ENCODE results near the gene WNT6. TPM values are rescaled to one million over a fixed set of nuclear protein-coding genes. Genes with fewer than 3 reads are reported as not detected.

WNT6 gene
- total RNA-seq, 1 donor from 2014 or later = not detected

GRCh38 chr2:218858138-218858445, 1.5 kb upstream of the WNT6 start:
- no peak for DNase-seq

DNA sequence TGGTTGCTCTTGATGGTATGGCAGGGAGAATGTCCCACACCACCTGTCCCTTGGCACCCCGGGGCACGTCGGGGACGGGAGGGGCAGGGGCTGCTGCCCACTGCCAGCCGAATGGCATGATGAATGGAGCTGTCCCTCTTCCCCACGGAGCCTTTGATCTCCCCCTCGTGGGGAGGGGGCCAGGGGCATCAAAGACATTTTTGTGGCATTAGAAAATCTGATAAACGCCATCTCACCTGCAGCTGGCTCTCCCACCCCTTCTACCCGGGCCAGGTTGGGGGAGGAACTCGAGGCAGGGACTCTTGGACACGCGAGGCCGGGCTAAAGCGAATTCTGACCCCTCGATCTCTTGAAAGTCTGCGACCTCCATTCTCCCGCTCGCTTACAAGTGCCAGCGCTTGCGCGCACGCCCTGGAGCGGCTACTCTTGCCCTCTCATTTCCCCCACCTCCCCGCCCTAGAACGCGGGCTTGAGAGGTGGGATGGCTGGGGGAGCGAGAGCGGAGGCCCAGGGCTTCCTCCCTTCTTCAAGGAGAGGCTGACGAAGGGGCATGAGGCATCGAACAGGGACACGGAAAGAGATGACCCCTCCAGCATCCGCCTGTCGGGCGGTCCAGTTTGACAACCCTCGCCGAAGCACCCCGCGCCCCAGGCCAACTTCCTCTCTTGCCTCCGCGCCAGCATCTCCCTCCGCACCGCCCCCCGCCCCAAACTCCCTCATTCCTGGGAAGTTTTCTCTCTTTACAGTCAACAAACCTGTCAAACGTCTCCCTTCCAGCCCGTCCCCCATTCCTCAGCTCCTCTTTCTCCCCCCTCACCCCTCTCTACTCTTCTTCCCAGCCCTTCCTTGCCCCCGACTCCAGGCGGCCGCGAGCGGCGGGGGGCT, 692 bp upstream of the WNT6 start:
- DNase-seq = no peak

DNA sequence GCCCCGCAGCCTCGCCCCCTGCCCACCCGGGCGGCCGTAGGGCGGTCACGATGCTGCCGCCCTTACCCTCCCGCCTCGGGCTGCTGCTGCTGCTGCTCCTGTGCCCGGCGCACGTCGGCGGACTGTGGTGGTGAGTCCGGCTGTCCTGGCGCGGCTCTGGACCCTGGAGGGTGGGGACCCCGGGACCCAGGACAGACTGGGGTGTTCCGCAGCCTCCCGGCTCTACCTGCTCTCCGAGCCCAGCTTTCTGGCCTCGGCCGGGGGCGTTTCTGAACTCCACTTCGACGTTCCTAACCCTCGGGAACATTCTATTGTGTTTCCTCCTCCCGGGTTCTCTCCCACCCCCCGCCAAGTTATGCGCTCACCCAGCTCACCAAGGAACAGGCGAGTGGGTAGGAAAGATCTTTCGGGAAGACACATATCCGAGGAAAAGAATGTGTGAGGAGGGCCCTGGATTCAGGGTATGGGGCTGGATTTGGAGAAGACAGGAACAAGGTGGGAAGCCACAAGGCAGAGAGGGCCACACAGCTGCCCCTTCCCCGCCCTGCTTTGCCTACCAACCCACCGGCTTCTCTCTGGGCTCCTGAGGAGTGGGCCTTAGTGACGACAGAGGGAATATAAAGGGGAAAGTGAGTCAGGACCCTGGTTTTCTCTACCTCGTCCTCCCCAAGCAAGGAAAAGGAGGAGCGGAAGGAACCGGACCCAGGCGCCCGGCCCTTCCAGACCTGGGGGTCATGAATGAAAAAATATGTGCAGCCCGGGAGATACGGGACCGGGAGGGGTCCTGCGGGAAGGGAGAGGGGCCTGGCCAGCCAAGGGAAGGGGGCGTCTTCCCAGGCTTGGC, 605 bp downstream of the WNT6 start:
- DNase-seq = no peak

- no peak for DNase-seq
Measured at GRCh38 chr2:218860950-218861381, 1.4 kb downstream of the WNT6 start.

- no peak for DNase-seq
Measured at GRCh38 chr2:218861645-218862318, 2.2 kb downstream of the WNT6 start.

- DNase-seq = no peak
Measured at GRCh38 chr2:218863021-218863520, 3.5 kb downstream of the WNT6 start.

DNA sequence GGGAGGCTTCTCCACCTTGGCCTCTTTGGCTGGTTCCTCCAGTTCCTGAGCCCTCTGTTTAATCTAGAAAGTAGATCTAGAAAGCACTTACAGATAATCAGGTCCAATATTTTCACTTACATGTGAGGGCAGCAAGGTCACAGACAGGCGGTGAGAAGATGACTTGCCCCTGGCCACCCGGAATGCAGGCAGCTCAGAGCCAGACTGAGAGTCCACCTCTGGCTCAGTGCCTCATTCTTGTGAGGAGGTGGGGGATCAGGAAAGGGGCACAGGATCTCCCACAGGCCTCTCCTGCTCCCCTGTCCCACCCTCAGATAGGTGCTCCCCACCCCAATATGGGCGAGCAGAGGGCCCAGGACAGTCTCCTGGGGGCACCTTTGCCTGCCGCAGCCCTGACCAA, 5.8 kb downstream of the WNT6 start:
- no peak for DNase-seq

DNA sequence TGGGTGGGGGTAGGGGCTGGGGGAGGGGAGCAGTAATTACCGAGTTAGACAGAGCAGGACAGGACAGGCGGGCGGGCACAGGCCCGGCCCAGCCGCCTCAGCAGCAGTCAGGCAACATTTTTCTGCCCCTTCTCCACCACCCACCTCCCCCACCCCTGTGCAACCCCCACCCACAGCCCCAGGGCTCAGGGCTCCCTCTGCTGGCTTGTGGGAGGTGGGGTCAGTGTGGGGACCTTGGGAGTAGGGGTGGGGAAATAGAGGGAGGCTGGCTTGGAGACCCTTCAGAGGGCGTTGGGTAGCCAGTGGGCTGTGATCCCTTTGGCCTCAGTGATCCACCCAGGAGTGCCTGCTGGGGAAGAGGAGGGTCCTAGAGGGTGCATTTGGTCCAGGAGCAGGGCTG, 6.4 kb downstream of the WNT6 start:
- DNase-seq = no peak

DNA sequence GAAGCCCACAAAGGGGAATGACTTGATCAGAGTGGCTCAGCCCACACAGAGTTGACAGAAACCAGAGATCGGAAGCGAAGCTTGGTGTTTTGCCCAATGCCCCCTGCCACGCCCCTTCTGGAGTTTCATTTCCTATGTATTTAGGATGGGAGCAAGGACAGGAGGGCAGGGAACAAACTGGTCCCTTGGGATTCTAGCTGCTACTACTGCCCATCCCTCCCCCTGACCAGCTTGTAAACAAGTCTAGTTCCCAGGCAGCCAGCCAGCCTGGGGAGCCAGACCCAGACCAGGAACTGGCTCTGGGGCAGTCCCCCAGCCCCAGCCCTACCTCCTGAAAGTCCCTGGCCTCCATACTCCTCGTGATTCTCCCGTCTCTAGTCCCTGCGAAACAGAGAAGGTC, 8.3 kb downstream of the WNT6 start:
- DNase-seq = no peak

DNA sequence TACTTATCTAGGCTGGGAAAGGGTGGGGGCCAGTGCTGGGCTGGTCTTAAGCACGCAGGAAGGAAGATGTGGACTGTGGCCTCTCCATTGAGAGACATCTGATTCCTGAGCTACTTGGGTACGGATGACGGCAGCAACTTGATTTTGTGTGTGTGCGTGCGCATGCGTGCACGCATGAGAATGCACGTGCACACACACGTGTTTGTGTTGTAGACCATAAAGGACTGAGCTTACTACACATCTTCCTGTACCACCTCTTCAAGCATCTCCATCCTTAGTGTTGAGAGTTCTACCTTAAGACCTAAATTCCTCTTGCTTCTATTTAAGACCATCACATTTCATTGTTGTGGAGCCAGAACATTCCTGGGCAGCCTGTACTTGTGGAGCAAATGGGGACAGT, 9.5 kb downstream of the WNT6 start:
- no peak for DNase-seq

GRCh38 chr2:218870984-218871344, 11.4 kb downstream of the WNT6 start:
- no peak for DNase-seq

GRCh38 chr2:218871345-218872302, 12.0 kb downstream of the WNT6 start:
- DNase-seq = no peak

- no peak for DNase-seq
Measured at GRCh38 chr2:218872645-218873358, 13.2 kb downstream of the WNT6 start.

- DNase-seq = no peak
Measured at GRCh38 chr2:218873359-218874194, 14.0 kb downstream of the WNT6 start.

DNA sequence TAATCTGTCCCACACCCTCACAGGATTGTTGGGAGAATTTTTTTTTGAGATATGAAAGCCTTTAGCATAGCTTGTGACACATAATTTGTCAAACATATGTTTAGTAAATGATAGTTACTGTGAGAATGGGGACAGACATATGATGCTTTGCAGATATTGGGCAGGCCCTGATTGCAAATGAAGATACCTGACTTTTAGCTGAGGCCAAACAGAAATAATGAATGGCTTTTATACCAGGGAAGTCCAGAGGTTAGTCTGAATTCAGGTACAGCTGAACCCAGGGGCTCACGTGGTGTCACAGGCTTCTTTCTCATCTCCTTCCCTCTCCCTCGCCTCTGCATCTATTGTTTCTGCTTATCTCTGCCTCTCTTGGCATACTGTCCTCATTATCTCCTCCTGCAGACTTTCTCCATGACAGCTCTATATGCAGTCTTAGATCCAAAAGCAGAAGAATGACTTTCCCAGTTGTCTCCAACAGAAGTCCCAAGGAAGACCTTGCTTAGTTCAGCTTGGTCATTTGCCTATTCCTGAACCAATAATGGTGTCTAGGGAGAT, 16.2 kb downstream of the WNT6 start:
- DNase-seq = no peak

- DNase-seq = peak; percentile 50
Measured at GRCh38 chr2:218876562-218877219, 17.1 kb downstream of the WNT6 start.

- no peak for DNase-seq
Measured at GRCh38 chr2:218877331-218877730, 17.7 kb downstream of the WNT6 start.

DNA sequence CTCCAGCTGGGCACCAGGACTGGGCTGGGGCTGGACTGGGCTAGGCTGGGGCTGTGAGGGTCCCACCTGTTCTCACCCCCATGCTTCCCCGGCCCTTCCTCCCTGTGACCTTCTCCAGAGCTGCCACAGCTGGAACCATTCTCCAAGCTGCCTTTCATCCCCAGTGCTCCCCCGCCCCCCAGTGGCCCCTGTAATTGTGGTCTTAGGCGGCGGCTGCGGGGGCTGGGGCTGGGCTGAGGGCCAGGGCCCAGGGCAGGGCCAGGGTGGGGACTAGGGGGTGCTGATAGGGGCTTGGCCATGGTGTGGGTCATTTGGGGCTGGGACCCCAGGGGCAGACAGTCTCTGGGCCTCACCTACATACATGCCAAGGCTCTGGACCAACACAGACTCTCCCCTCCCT, 18.3 kb downstream of the WNT6 start:
- DNase-seq = no peak

GRCh38 chr2:218878486-218878885, 18.9 kb downstream of the WNT6 start:
- no peak for DNase-seq

Data from occipital lobe (tissue), 2 donors.